HepG2 (cell line): Measurements from ENCODE around the gene PTPRF. TPM values are rescaled to one million over a fixed set of nuclear protein-coding genes. Genes with fewer than 3 reads are reported as not detected.
A peak's percentile ranks its signal among the peaks of the same experiment; 100 is the strongest.

Source experiments
- ARNTL ChIP-seq: sonication (generic); formaldehyde crosslinking; IDR thresholded peaks from 2 replicates; pipeline ENCODE4 v1.4.0; 2020; ENCODE audit warnings: mild to moderate bottlenecking, missing genetic modification reagents
- BCL6 ChIP-seq: IDR thresholded peaks from 2 replicates; pipeline ENCODE4 v1.6.1; 2016; ENCODE audit warnings: missing genetic modification reagents, missing compliant biosample characterization
- CCAR2 ChIP-seq: fragments of 200-400 bp; formaldehyde crosslinking; optimal IDR thresholded peaks from 2 replicates; pipeline ENCODE3; 2018; ENCODE audit warnings: low read depth, mild to moderate bottlenecking, low read length, moderate library complexity
- CREB1 ChIP-seq, 2 experiments: fragments of 450-650 bp in 1 of 2; IDR thresholded peaks; 2 replicates each; pipeline ENCODE4 v1.6.1; 2016 to 2017; ENCODE audit warnings: control low read depth in 1 of 2, mild to moderate bottlenecking in 1 of 2, missing compliant biosample characterization in 1 of 2, missing genetic modification characterization in 1 of 2
- ETV6 ChIP-seq: sonication (generic); formaldehyde crosslinking; conservative IDR thresholded peaks from 2 replicates; pipeline ENCODE4 v1.4.0; 2020; ENCODE audit warnings: missing genetic modification reagents
- GATAD2A ChIP-seq: IDR thresholded peaks from 2 replicates; pipeline ENCODE4 v1.6.1; 2016
- HMGA1 ChIP-seq: sonication (generic); formaldehyde crosslinking; conservative IDR thresholded peaks from 2 replicates; pipeline ENCODE4 v1.4.0; 2020; ENCODE audit warnings: missing genetic modification reagents
- ONECUT2 ChIP-seq: sonication (generic); formaldehyde crosslinking; IDR thresholded peaks from 2 replicates; pipeline ENCODE4 v1.4.0; 2020; ENCODE audit warnings: missing genetic modification reagents
- PHF20 ChIP-seq: sonication (generic); formaldehyde crosslinking; IDR thresholded peaks from 2 replicates; pipeline ENCODE4 v1.5.0; 2020; ENCODE audit warnings: mild to moderate bottlenecking, missing genetic modification reagents
- RXRA ChIP-seq: sonication (generic); formaldehyde crosslinking; IDR thresholded peaks from 2 replicates; pipeline ENCODE4 v1.5.1; 2020; ENCODE audit warnings: missing genetic modification reagents
- SAP130 ChIP-seq: IDR thresholded peaks from 2 replicates; pipeline ENCODE4 v1.6.1; 2016; ENCODE audit warnings: low read depth
- SETDB1 ChIP-seq: sonication (generic); formaldehyde crosslinking; IDR thresholded peaks from 2 replicates; pipeline ENCODE4 v1.5.1; 2020; ENCODE audit warnings: missing genetic modification reagents, mild to moderate bottlenecking, borderline replicate concordance
- SMARCE1 ChIP-seq: fragments of 450-650 bp; IDR thresholded peaks from 2 replicates; pipeline ENCODE4 v1.6.1; 2017; ENCODE audit warnings: borderline replicate concordance
- SP5 ChIP-seq: IDR thresholded peaks from 2 replicates; pipeline ENCODE4 v1.6.1; 2016; ENCODE audit warnings: low read depth, borderline replicate concordance
- TAF15 ChIP-seq: fragments of 200-400 bp; formaldehyde crosslinking; IDR thresholded peaks from one replicate; pipeline ENCODE4 v1.6.1; 2018; ENCODE audit warnings: mild to moderate bottlenecking, low read depth, low read length; ENCODE audit not compliant: poor library complexity, severe bottlenecking
- THAP8 ChIP-seq: sonication (generic); formaldehyde crosslinking; IDR thresholded peaks from 2 replicates; pipeline ENCODE4 v1.5.1; 2020; ENCODE audit warnings: missing genetic modification reagents, mild to moderate bottlenecking, borderline replicate concordance
- TMF1 ChIP-seq: sonication (generic); formaldehyde crosslinking; IDR thresholded peaks from 2 replicates; pipeline ENCODE4 v1.8.1; 2022; ENCODE audit warnings: low read depth, missing genetic modification reagents
- YEATS4 ChIP-seq: sonication (generic); formaldehyde crosslinking; IDR thresholded peaks from 2 replicates; pipeline ENCODE4 v1.4.0; 2020; ENCODE audit warnings: missing genetic modification reagents, borderline replicate concordance
- ZBTB4 ChIP-seq: sonication (generic); formaldehyde crosslinking; IDR thresholded peaks from 2 replicates; pipeline ENCODE4 v1.4.0; 2020; ENCODE audit warnings: missing genetic modification reagents, mild to moderate bottlenecking, borderline replicate concordance
- ZFP37 ChIP-seq: sonication (generic); formaldehyde crosslinking; IDR thresholded peaks from 2 replicates; pipeline ENCODE4 v1.4.0; 2020; ENCODE audit warnings: missing genetic modification reagents, borderline replicate concordance
- ZNF180 ChIP-seq: sonication (generic); formaldehyde crosslinking; IDR thresholded peaks from 2 replicates; pipeline ENCODE4 v1.4.0; 2020; ENCODE audit warnings: low read depth, missing genetic modification reagents, borderline replicate concordance
- ZNF24 ChIP-seq: fragments of 450-650 bp; IDR thresholded peaks from 2 replicates; pipeline ENCODE4 v1.6.1; 2017; ENCODE audit warnings: antibody characterized with exemption, mild to moderate bottlenecking
- ZNF333 ChIP-seq: sonication (generic); formaldehyde crosslinking; IDR thresholded peaks from 2 replicates; pipeline ENCODE4 v1.4.0; 2020; ENCODE audit warnings: mild to moderate bottlenecking, missing genetic modification reagents, borderline replicate concordance
- ZNF335 ChIP-seq: sonication (generic); formaldehyde crosslinking; IDR thresholded peaks from 2 replicates; pipeline ENCODE4 v1.4.0; 2020; ENCODE audit warnings: missing genetic modification reagents
- ZNF337 ChIP-seq: sonication (generic); formaldehyde crosslinking; IDR thresholded peaks from 2 replicates; pipeline ENCODE4 v1.5.1; 2020; ENCODE audit warnings: missing genetic modification reagents, low read depth, mild to moderate bottlenecking, borderline replicate concordance
- ZNF354B ChIP-seq: sonication (generic); formaldehyde crosslinking; IDR thresholded peaks from 2 replicates; pipeline ENCODE4 v1.8.0; 2022; ENCODE audit warnings: mild to moderate bottlenecking, missing genetic modification reagents
- ZNF446 ChIP-seq: sonication (generic); formaldehyde crosslinking; IDR thresholded peaks from 2 replicates; pipeline ENCODE4 v1.5.0; 2020; ENCODE audit warnings: mild to moderate bottlenecking, missing genetic modification reagents
- ZNF501 ChIP-seq: sonication (generic); formaldehyde crosslinking; IDR thresholded peaks from 2 replicates; pipeline ENCODE4 v1.5.1; 2020; ENCODE audit warnings: mild to moderate bottlenecking, moderate library complexity, missing genetic modification reagents
- ZNF558 ChIP-seq: sonication (generic); formaldehyde crosslinking; IDR thresholded peaks from 2 replicates; pipeline ENCODE4 v1.9.0; 2022; ENCODE audit warnings: mild to moderate bottlenecking, missing genetic modification reagents, borderline replicate concordance
- ZNF766 ChIP-seq: sonication (generic); formaldehyde crosslinking; IDR thresholded peaks from 2 replicates; pipeline ENCODE4 v1.5.0; 2020; ENCODE audit warnings: missing genetic modification reagents, borderline replicate concordance
- polyA plus RNA-seq, 8 experiments: library from polyadenylated mRNA; depleted of rRNA in 3 of 8; stranded (reverse) in 7 of 8; unstranded in 1 of 8; fragments of >200 nt; fragmentation: Illumina TruSeq in 4 of 8; extraction: Trizol in 4 of 8; gene quantifications; 2 replicates each; pipeline versions ENCODE4 v1.2.1 to v1.2.3, GENCODE V29; 2011 to 2016; ENCODE audit warnings: low read depth in 4 of 8, missing spikeins in 1 of 8, mixed read lengths in 1 of 8; ENCODE audit not compliant: insufficient read depth in 1 of 8
- total RNA-seq, 5 experiments: library from RNA; depleted of rRNA; stranded (reverse); fragments of >200 nt; fragmentation: Illumina TruSeq; extraction: Trizol; gene quantifications; 2 replicates each; pipeline ENCODE4 v1.2.3, GENCODE V29; 2016; ENCODE audit warnings: low read depth in 1 of 5

The PTPRF gene
- total and polyA plus RNA-seq, 2 of the 13 experiments (the other 11 are each of a cell fraction or from before 2014, with no cell fraction given): 55.9 to 167 TPM

- no peak for TF ChIP-seq HMGA1 (CRISPR knock-in tag)
- no peak for TF ChIP-seq YEATS4
- no peak; the same call in 1 of the 2 replicates for TF ChIP-seq ZFP37 (CRISPR knock-in tag)
- TF ChIP-seq ZNF501 (CRISPR knock-in tag): no peak
- peak; percentile 76 for TF ChIP-seq SP5 (CRISPR knock-in tag)
- no peak for TF ChIP-seq ZNF558
- no peak for TF ChIP-seq SETDB1 (CRISPR knock-in tag)
- no peak for TF ChIP-seq PHF20 (CRISPR knock-in tag)
- no peak for TF ChIP-seq TAF15
- peak; percentile 88; the same call in 1 of the 2 replicates for TF ChIP-seq RXRA
- no peak for TF ChIP-seq ZBTB4 (CRISPR knock-in tag)
- TF ChIP-seq ARNTL: no peak
- TF ChIP-seq SAP130: peak; percentile 73
- peak; percentile 18; the same call in 1 of the 2 replicates for TF ChIP-seq CREB1 (IDR thresholded peaks at IDR 0.05)
- TF ChIP-seq CREB1 (CRISPR knock-in tag; IDR thresholded peaks at IDR 0.05): peak; percentile 63
- TF ChIP-seq BCL6 (CRISPR knock-in tag): peak; percentile 26; the same call in 1 of the 2 replicates
- TF ChIP-seq THAP8 (CRISPR knock-in tag): no peak
- peak; percentile 6; the same call in 1 of the 2 replicates for TF ChIP-seq SMARCE1
- no peak for TF ChIP-seq ZNF333 (CRISPR knock-in tag)
- TF ChIP-seq ZNF180 (CRISPR knock-in tag): no peak
- TF ChIP-seq ZNF354B: no peak
- TF ChIP-seq TMF1: no peak
- TF ChIP-seq GATAD2A (CRISPR knock-in tag): peak; percentile 75
- TF ChIP-seq ZNF24: no peak
- no peak for TF ChIP-seq ETV6 (CRISPR knock-in tag)
- peak; percentile 35; the same call in 1 of the 2 replicates for TF ChIP-seq ZNF335
- TF ChIP-seq ZNF337 (CRISPR knock-in tag): no peak
- no peak for TF ChIP-seq CCAR2
- TF ChIP-seq ZNF766 (CRISPR knock-in tag): no peak
- TF ChIP-seq ONECUT2 (CRISPR knock-in tag): no peak
- no peak for TF ChIP-seq ZNF446 (CRISPR knock-in tag)
These were observed 7.8 kb upstream of the PTPRF start (continued) for GRCh38 chr1:43522776-43523480.
